Erythroblast (primary cell): Measurements from ENCODE around the gene ARSB.

Source experiments
- GATA1 ChIP-seq: IDR thresholded peaks from 2 replicates; pipeline ENCODE4 v1.6.1; 2011; ENCODE audit warnings: low read depth, mild to moderate bottlenecking, control low read depth, low read length, moderate library complexity
- POLR2A ChIP-seq: IDR thresholded peaks from 2 replicates; pipeline ENCODE4 v1.6.1; 2011; ENCODE audit warnings: mild to moderate bottlenecking, low read length

DNA sequence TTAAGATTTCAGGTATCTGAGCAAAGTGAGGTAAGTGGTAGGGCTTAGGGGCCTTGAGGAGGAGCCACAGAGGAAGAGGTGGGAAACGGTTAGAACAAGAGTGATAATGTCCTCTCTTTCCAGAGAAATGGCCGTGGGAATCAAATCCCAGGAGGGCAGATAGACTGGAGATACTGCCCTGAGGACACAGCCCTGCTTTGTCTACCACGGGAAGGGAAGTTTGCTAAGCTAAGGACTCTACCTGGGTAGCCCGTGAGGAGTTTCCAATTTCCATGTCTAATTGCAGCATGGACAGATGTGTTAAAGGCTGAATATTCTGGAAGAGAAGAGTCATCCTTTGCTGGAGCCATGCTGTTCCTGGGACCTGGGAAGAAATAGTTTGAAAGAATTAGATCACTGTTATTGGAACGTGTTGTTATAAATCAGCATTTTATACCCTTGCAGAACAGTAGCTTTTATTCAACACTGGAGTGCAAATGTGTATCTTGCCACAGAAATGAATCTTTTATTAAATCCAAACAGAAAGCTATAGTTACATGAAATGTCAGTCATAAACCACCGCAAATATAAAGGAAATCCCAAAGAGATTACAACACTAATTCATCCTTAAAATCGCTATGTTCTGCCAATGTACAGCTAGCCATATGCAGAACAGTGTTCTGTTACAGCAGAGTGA lies 203.4 kb downstream of the ARSB start:
- TF ChIP-seq POLR2A (no peak), GATA1 (no peak)
